Peyer's patch (tissue), 4 donors: ENCODE results near the gene POR.
"Not testable (repeated sequence)": the region's sequence is repeated elsewhere in the genome, so short reads cannot be mapped to it uniquely, and the experiment has no call there.

Experiments
- POLR2A ChIP-seq, 2 donors: fragments of 450-650 bp; IDR thresholded peaks; one replicate each; pipeline ENCODE4 v1.5.1; 2017; ENCODE audit warnings: antibody characterized with exemption in 2 of 2, mild to moderate bottlenecking in 2 of 2, moderate library complexity in 2 of 2
- TF ChIP-seq, protein P1 (sequence below), 6 experiments: fragments of 450-650 bp in 4 of 6; fragments of 200-600 bp in 2 of 6; sonication (generic) in 1 of 6; IDR thresholded peaks; one replicate each; pipeline ENCODE4 v1.5.1; 2017 to 2019; ENCODE audit warnings: antibody characterized with exemption in 6 of 6, mild to moderate bottlenecking in 3 of 6, moderate library complexity in 1 of 6

DNA sequence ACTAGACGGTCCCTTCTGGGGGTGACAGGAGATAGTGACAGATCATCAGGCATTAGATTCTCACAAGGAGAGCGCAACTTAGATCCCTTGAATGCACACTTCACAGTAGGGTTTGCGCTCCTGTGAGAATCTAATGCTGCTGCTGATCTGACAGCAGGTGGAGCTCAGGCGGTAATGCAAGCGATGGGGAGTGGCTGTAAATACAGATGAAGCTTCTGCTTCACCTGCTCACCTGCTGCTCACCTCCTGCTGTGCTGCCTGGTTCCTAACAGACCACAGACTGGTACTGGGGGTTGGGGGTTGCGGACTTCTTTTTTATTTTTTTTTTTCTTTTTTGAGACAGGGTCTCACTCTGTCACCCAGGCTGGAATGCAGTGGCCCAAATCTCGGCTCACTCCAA lies 114.7 kb downstream of the POR start:
- TF ChIP-seq, protein P1, sequence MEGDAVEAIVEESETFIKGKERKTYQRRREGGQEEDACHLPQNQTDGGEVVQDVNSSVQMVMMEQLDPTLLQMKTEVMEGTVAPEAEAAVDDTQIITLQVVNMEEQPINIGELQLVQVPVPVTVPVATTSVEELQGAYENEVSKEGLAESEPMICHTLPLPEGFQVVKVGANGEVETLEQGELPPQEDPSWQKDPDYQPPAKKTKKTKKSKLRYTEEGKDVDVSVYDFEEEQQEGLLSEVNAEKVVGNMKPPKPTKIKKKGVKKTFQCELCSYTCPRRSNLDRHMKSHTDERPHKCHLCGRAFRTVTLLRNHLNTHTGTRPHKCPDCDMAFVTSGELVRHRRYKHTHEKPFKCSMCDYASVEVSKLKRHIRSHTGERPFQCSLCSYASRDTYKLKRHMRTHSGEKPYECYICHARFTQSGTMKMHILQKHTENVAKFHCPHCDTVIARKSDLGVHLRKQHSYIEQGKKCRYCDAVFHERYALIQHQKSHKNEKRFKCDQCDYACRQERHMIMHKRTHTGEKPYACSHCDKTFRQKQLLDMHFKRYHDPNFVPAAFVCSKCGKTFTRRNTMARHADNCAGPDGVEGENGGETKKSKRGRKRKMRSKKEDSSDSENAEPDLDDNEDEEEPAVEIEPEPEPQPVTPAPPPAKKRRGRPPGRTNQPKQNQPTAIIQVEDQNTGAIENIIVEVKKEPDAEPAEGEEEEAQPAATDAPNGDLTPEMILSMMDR (IDR thresholded peaks at IDR 0.05) = peak in 3 of 6 experiments; percentile 16 to 29 (median 25)
- not testable (repeated sequence) for TF ChIP-seq POLR2A (IDR thresholded peaks at IDR 0.05)
